Mesendoderm (in vitro differentiated cells): Measurements from ENCODE around the gene OIT3.

ENCODE experiments used
- DNase-seq: peaks from one replicate; pipeline ENCODE4 v3.0.0; 2013
- H2AK5ac ChIP-seq: 2 replicates; pipeline ENCODE4 v1.6.1; 2013; ENCODE audit warnings: low read length, inconsistent platforms
- H2BK120ac ChIP-seq: 2 replicates; pipeline ENCODE4 v1.6.1; 2013; ENCODE audit warnings: low read depth, mild to moderate bottlenecking, low read length, moderate library complexity, mixed read lengths
- H2BK15ac ChIP-seq: replicated peaks from 2 replicates; pipeline ENCODE4 v1.6.1; 2013; ENCODE audit warnings: low read depth, mild to moderate bottlenecking, moderate library complexity
- H2BK5ac ChIP-seq: 2 replicates; pipeline ENCODE4 v1.6.1; 2013; ENCODE audit warnings: low read length, inconsistent platforms
- H3K18ac ChIP-seq: 2 replicates; pipeline ENCODE4 v1.6.1; 2013; ENCODE audit warnings: mild to moderate bottlenecking, low read length, mixed read lengths
- H3K23ac ChIP-seq: one replicate; pipeline ENCODE4 v1.6.1; 2013; ENCODE audit warnings: low read length
- H3K27ac ChIP-seq: 2 replicates; pipeline ENCODE4 v1.5.1; 2013; ENCODE audit warnings: low read depth, mild to moderate bottlenecking, inconsistent platforms, low read length, moderate library complexity
- H3K27me3 ChIP-seq: 2 replicates; pipeline ENCODE4 v1.6.1; 2013; ENCODE audit warnings: low read length, control low read depth, mild to moderate bottlenecking, inconsistent platforms; ENCODE audit not compliant: insufficient read depth, poor library complexity
- H3K36me3 ChIP-seq: 2 replicates; pipeline ENCODE4 v1.6.1; 2013; ENCODE audit warnings: low read length, inconsistent platforms; ENCODE audit not compliant: control insufficient read depth, insufficient read depth
- H3K4ac ChIP-seq: one replicate; pipeline ENCODE4 v1.6.1; 2013; ENCODE audit warnings: low read depth, mild to moderate bottlenecking, low read length, moderate library complexity
- H3K4me1 ChIP-seq: 2 replicates; pipeline ENCODE4 v1.6.1; 2013; ENCODE audit warnings: low read depth, low read length, inconsistent platforms; ENCODE audit not compliant: control insufficient read depth
- H3K4me2 ChIP-seq: 2 replicates; pipeline ENCODE4 v1.6.1; 2013; ENCODE audit warnings: low read length
- H3K4me3 ChIP-seq: 2 replicates; pipeline ENCODE4 v1.5.1; 2013; ENCODE audit warnings: mild to moderate bottlenecking, low read length
- H3K56ac ChIP-seq: one replicate; pipeline ENCODE4 v1.6.1; 2013; ENCODE audit warnings: low read length
- H3K79me1 ChIP-seq: 2 replicates; pipeline ENCODE4 v1.6.1; 2013; ENCODE audit warnings: low read length, inconsistent platforms
- H3K79me2 ChIP-seq: 2 replicates; pipeline ENCODE4 v1.6.1; 2013; ENCODE audit warnings: mild to moderate bottlenecking, low read length; ENCODE audit not compliant: control insufficient read depth, insufficient read depth
- H3K9ac ChIP-seq: 2 replicates; pipeline ENCODE4 v1.6.1; 2013; ENCODE audit warnings: low read length, inconsistent platforms
- H4K5ac ChIP-seq: one replicate; pipeline ENCODE4 v1.6.1; 2013; ENCODE audit warnings: low read length
- H4K8ac ChIP-seq: one replicate; pipeline ENCODE4 v1.6.1; 2013; ENCODE audit warnings: low read depth, mild to moderate bottlenecking, control low read depth, low read length, moderate library complexity
- WGBS: extraction: QIAGEN DNeasy Blood & Tissue Kit; methylation state at CpG from one replicate; pipeline ENCODE4 v1.1.7; 2013; ENCODE audit warnings: low lambda C conversion rate, missing lambda C conversion rate; ENCODE audit not compliant: insufficient coverage; ENCODE audit errors: extremely low coverage; 5-methylcytosine and 5-hydroxymethylcytosine counted together

The OIT3 gene

DNA sequence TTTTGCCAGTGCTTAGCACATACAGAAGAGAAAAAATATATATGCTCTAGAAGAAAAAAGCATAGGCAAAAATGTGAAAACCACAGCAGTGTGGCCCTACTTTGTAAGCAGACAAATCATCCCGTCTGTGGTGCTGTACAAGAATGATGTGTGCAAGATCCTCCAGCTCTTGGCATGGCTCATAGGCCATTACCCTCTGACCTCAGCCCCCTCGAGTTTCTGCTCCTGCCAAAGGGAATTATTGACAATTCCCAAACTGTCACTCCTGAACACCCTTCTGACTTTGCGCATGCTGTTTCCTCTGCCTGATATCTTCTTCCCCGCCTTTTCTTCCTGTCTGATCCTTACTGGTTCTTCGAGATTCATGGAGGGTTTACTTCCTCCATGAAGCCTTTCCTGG, 33.9 kb downstream of the OIT3 start:
- no peaks in the 10 kb centered on the region for H3K36me3 ChIP-seq
- H2BK15ac ChIP-seq, result no peak overlapping the region
- H4K5ac ChIP-seq, result no peak overlapping the region
- no peak overlapping the region for H3K4me3 ChIP-seq
- H2BK120ac ChIP-seq, result no peak overlapping the region
- no peak overlapping the region for H3K4ac ChIP-seq
- DNase-seq, result no peak
- H3K27ac ChIP-seq, result no peak overlapping the region
- H3K4me1 ChIP-seq, result no peaks in the 10 kb centered on the region
- no peak overlapping the region for H2BK5ac ChIP-seq
- H3K79me1 ChIP-seq, result no peaks in the 10 kb centered on the region
- H3K27me3 ChIP-seq, result no peaks in the 10 kb centered on the region
- no peak overlapping the region for H3K56ac ChIP-seq
- no peak overlapping the region for H3K18ac ChIP-seq
- H2AK5ac ChIP-seq, result no peak overlapping the region
- H3K79me2 ChIP-seq, result no peaks in the 10 kb centered on the region
- no peak overlapping the region for H3K23ac ChIP-seq
- no peak overlapping the region for H3K9ac ChIP-seq
- WGBS, result no CpG with 5 or more reads among the region's 5 CpGs
- no peak overlapping the region for H4K8ac ChIP-seq
- H3K4me2 ChIP-seq, result no peak overlapping the region

- Histone ChIP-seq H4K8ac (no peak overlapping the region), H3K4ac (no peak overlapping the region), H3K27ac (no peak overlapping the region), H3K56ac (no peak overlapping the region), H3K9ac (no peak overlapping the region), H4K5ac (no peak overlapping the region), H3K27me3 (no peaks in the 10 kb centered on the region), H2AK5ac (no peak overlapping the region), H3K79me1 (no peaks in the 10 kb centered on the region), H3K18ac (no peak overlapping the region), H3K4me3 (no peak overlapping the region), H3K4me2 (no peak overlapping the region), H2BK5ac (no peak overlapping the region), H3K4me1 (no peaks in the 10 kb centered on the region), H2BK120ac (no peak overlapping the region), H3K23ac (no peak overlapping the region), H3K36me3 (no peaks in the 10 kb centered on the region), H3K79me2 (no peaks in the 10 kb centered on the region), H2BK15ac (no peak overlapping the region)
- WGBS, result no CpG with 5 or more reads among the region's 5 CpGs
- DNase-seq, result no peak
These were observed 35.3 kb downstream of the OIT3 start for GRCh38 chr10:72928798-72929197.

DNA sequence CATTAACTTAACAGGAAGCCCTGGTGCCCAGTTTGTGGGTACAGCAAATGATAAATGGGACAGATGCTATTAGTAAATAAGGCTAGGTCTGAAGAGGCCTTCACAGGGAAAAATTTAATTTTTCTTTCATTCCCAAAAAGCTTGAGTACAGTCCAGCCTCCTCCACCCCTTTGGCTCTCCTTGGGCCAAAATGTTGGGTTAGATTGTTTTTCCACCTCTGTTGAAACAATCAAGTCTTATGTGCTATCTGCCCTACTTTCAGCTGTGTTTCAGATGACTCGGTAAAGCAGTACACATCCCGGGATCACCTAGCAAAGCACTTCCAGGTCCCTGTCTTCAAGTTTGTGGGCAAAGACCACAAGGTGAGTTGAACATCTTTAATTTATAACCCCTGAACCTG, 36.7 kb downstream of the OIT3 start:
- Histone ChIP-seq H3K36me3 (no peaks in the 10 kb centered on the region), H3K4ac (no peak overlapping the region), H3K27ac (no peak overlapping the region), H3K18ac (no peak overlapping the region), H4K8ac (no peak overlapping the region), H3K27me3 (no peaks in the 10 kb centered on the region), H3K79me2 (no peaks in the 10 kb centered on the region), H3K23ac (no peak overlapping the region), H3K4me2 (no peak overlapping the region), H3K4me1 (no peaks in the 10 kb centered on the region), H2BK5ac (no peak overlapping the region), H3K4me3 (no peak overlapping the region), H2BK120ac (no peak overlapping the region), H2BK15ac (no peak overlapping the region), H3K79me1 (no peaks in the 10 kb centered on the region), H2AK5ac (no peak overlapping the region), H4K5ac (no peak overlapping the region), H3K56ac (no peak overlapping the region), H3K9ac (no peak overlapping the region)
- DNase-seq, result no peak
- no CpG with 5 or more reads among the region's 2 CpGs for WGBS

DNA sequence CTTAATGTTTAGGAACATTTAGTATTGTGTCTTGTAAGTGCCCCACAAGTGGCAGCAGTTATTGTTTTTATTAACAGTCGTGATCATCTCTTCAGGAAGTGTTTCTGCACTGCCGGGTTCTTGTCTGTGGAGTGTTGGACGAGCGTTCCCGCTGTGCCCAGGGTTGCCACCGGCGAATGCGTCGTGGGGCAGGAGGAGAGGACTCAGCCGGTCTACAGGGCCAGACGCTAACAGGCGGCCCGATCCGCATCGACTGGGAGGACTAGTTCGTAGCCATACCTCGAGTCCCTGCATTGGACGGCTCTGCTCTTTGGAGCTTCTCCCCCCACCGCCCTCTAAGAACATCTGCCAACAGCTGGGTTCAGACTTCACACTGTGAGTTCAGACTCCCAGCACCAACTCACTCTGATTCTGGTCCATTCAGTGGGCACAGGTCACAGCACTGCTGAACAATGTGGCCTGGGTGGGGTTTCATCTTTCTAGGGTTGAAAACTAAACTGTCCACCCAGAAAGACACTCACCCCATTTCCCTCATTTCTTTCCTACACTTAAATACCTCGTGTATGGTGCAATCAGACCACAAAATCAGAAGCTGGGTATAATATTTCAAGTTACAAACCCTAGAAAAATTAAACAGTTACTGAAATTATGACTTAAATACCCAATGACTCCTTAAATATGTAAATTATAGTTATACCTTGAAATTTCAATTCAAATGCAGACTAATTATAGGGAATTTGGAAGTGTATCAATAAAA, 38.9 kb downstream of the OIT3 start:
- no peak overlapping the region for H2BK5ac ChIP-seq
- H2AK5ac ChIP-seq, result no peak overlapping the region
- no peak overlapping the region for H3K4me2 ChIP-seq
- no peak overlapping the region for H4K8ac ChIP-seq
- H3K9ac ChIP-seq, result no peak overlapping the region
- no peaks in the 10 kb centered on the region for H3K27me3 ChIP-seq
- no peaks in the 10 kb centered on the region for H3K36me3 ChIP-seq
- H3K18ac ChIP-seq, result no peak overlapping the region
- DNase-seq, result no peak
- WGBS, result no CpG with 5 or more reads among the region's 20 CpGs
- H4K5ac ChIP-seq, result no peak overlapping the region
- no peak overlapping the region for H3K23ac ChIP-seq
- no peak overlapping the region for H3K4me3 ChIP-seq
- no peak overlapping the region for H3K27ac ChIP-seq
- H3K4me1 ChIP-seq, result no peaks in the 10 kb centered on the region
- no peak overlapping the region for H2BK120ac ChIP-seq
- no peak overlapping the region for H3K4ac ChIP-seq
- H3K79me2 ChIP-seq, result no peaks in the 10 kb centered on the region
- H3K56ac ChIP-seq, result no peak overlapping the region
- H3K79me1 ChIP-seq, result no peaks in the 10 kb centered on the region
- H2BK15ac ChIP-seq, result no peak overlapping the region

- no peak for DNase-seq
- H4K8ac ChIP-seq, result no peak overlapping the region
- H2BK5ac ChIP-seq, result no peak overlapping the region
- no peaks in the 10 kb centered on the region for H3K79me2 ChIP-seq
- no peak overlapping the region for H3K4me3 ChIP-seq
- no peak overlapping the region for H3K27ac ChIP-seq
- no peak overlapping the region for H3K4ac ChIP-seq
- H4K5ac ChIP-seq, result no peak overlapping the region
- WGBS, result no CpG with 5 or more reads among the region's 6 CpGs
- no peaks in the 10 kb centered on the region for H3K27me3 ChIP-seq
- no peak overlapping the region for H3K18ac ChIP-seq
- no peak overlapping the region for H3K56ac ChIP-seq
- no peaks in the 10 kb centered on the region for H3K79me1 ChIP-seq
- H3K4me2 ChIP-seq, result no peak overlapping the region
- no peak overlapping the region for H2AK5ac ChIP-seq
- H3K4me1 ChIP-seq, result no peaks in the 10 kb centered on the region
- H3K23ac ChIP-seq, result no peak overlapping the region
- H3K36me3 ChIP-seq, result no peaks in the 10 kb centered on the region
- no peak overlapping the region for H2BK120ac ChIP-seq
- no peak overlapping the region for H2BK15ac ChIP-seq
- H3K9ac ChIP-seq, result no peak overlapping the region
These were observed 41.8 kb downstream of the OIT3 start for GRCh38 chr10:72935361-72935760.
